Gastrocnemius medialis (tissue), 4 donors: ENCODE results near the gene L3MBTL1. TPM values are rescaled to one million over a fixed set of nuclear protein-coding genes. Genes with fewer than 3 reads are reported as not detected.

Experiments
- ATAC-seq, 2 donors: fragments of 150-250 bp; one replicate each; pipeline ENCODE4 v1.9.1; 2016
- DNase-seq, 2 donors: peaks; one replicate each; pipeline ENCODE4 v3.0.0-alpha.2; 2019
- H3K27ac ChIP-seq, 4 donors: fragments of 200-600 bp; sonication (generic); 1 replicate in 1 of 4; 2 replicates in 3 of 4; pipeline ENCODE4 v1.5.1; 2016 to 2018; ENCODE audit warnings: mild to moderate bottlenecking in 2 of 4, moderate library complexity in 1 of 4
- H3K27me3 ChIP-seq, 3 donors: fragments of 200-600 bp; sonication (generic) in 2 of 3; 1 replicate in 1 of 3; 2 replicates in 2 of 3; pipeline versions ENCODE4 v1.5.1 to v1.6.0; 2016 to 2019; ENCODE audit warnings: mild to moderate bottlenecking in 1 of 3, moderate library complexity in 1 of 3
- H3K36me3 ChIP-seq, 2 donors: fragments of 200-600 bp; sonication (generic) in 1 of 2; one replicate each; pipeline ENCODE4 v1.5.1; 2017 to 2018
- H3K4me1 ChIP-seq, 2 donors: fragments of 200-600 bp; sonication (generic) in 1 of 2; one replicate each; pipeline ENCODE4 v1.5.1; 2016 to 2017; ENCODE audit warnings: mild to moderate bottlenecking in 2 of 2
- H3K4me3 ChIP-seq, 4 donors: fragments of 200-600 bp; sonication (generic) in 3 of 4; 1 replicate in 1 of 4; 2 replicates in 3 of 4; pipeline ENCODE4 v1.5.1; 2016 to 2019; ENCODE audit warnings: mild to moderate bottlenecking in 2 of 4
- H3K9me3 ChIP-seq, 3 donors: fragments of 200-600 bp; sonication (generic) in 2 of 3; 1 replicate in 1 of 3; 2 replicates in 2 of 3; pipeline ENCODE4 v1.5.1; 2016 to 2019
- CTCF ChIP-seq, 5 experiments: fragments of 450-650 bp in 3 of 5; fragments of 200-600 bp in 2 of 5; sonication (generic) in 2 of 5; IDR thresholded peaks in 4 of 5; conservative IDR thresholded peaks in 1 of 5; 1 replicate in 4 of 5; 2 replicates in 1 of 5; pipeline ENCODE4 v1.5.1; 2016 to 2019; ENCODE audit warnings: antibody characterized with exemption in 5 of 5, mild to moderate bottlenecking in 3 of 5, moderate library complexity in 3 of 5
- POLR2A ChIP-seq, 2 donors: fragments of 450-650 bp; IDR thresholded peaks; one replicate each; pipeline ENCODE4 v1.6.1; 2017; ENCODE audit warnings: antibody characterized with exemption in 2 of 2, mild to moderate bottlenecking in 2 of 2, moderate library complexity in 2 of 2
- in situ Hi-C, 4 donors: fragments of 200-750 bp; cut with MboI; loops; one replicate each; pipeline versions ENCODE4 v1.15.0 to v1.8.0; 2017; ENCODE audit warnings: low sequenced_read_pairs in 4 of 4
- intact Hi-C: fragments of 100-400 bp; cut with DNase I; formaldehyde crosslinking; loops from one replicate; pipeline ENCODE4 v1.15.1; 2023; ENCODE audit warnings: low total_unique reads
- total RNA-seq, 4 donors: library from RNA; depleted of rRNA; stranded (reverse); fragments of >200 nt; gene quantifications; one replicate each; pipeline versions ENCODE4 v1.1.0 to v1.2.3, GENCODE V29; 2016

Gene L3MBTL1
- total RNA-seq, 4 donors from 2014 or later: 1.1 to 6.0 (median 3.7) TPM

- intact Hi-C loops: no loop called here
- no peak for ATAC-seq
- in situ Hi-C loops: no loop called here
Measured at GRCh38 chr20:43563429-43563828, 55.9 kb downstream of the L3MBTL1 start.

GRCh38 chr20:43563991-43564390, 56.5 kb downstream of the L3MBTL1 start:
- no peak for ATAC-seq
- H3K27me3 ChIP-seq: no peaks in the 10 kb centered on the region
- H3K9me3 ChIP-seq: no peaks in the 10 kb centered on the region
- TF ChIP-seq CTCF (IDR thresholded peaks at IDR 0.05 in 4 of 5, conservative IDR thresholded peaks at IDR 0.05 in 1 of 5) (no peak), POLR2A (IDR thresholded peaks at IDR 0.05) (no peak)
- DNase-seq: no peak
- no peaks in the 10 kb centered on the region for H3K4me1 ChIP-seq
- H3K36me3 ChIP-seq: no peaks in the 10 kb centered on the region
- intact Hi-C loops (no loop called here), in situ Hi-C loops (no loop called here)
- H3K27ac ChIP-seq: no peak overlapping the region
- no peak overlapping the region for H3K4me3 ChIP-seq

More at GRCh38 chr20:43563429-43563828, 55.9 kb downstream of the L3MBTL1 start:
- DNase-seq: no peak
- Histone ChIP-seq H3K27ac (no peak overlapping the region), H3K4me1 (no peaks in the 10 kb centered on the region), H3K27me3 (no peaks in the 10 kb centered on the region), H3K9me3 (no peaks in the 10 kb centered on the region), H3K36me3 (no peaks in the 10 kb centered on the region), H3K4me3 (no peak overlapping the region)
- no peak for TF ChIP-seq POLR2A (IDR thresholded peaks at IDR 0.05)
- TF ChIP-seq CTCF (IDR thresholded peaks at IDR 0.05 in 4 of 5, conservative IDR thresholded peaks at IDR 0.05 in 1 of 5): no peak

- in situ Hi-C loops (no loop called here), intact Hi-C loops (no loop called here)
- Histone ChIP-seq H3K27ac (no peak overlapping the region), H3K27me3 (no peaks in the 10 kb centered on the region), H3K9me3 (no peaks in the 10 kb centered on the region), H3K4me1 (no peaks in the 10 kb centered on the region), H3K36me3 (no peaks in the 10 kb centered on the region), H3K4me3 (no peak overlapping the region)
- TF ChIP-seq POLR2A (IDR thresholded peaks at IDR 0.05) (no peak), CTCF (IDR thresholded peaks at IDR 0.05 in 4 of 5, conservative IDR thresholded peaks at IDR 0.05 in 1 of 5) (no peak)
- DNase-seq: no peak
- no peak for ATAC-seq
Measured at GRCh38 chr20:43564455-43564854, 57.0 kb downstream of the L3MBTL1 start.

GRCh38 chr20:43564993-43565757, 57.7 kb downstream of the L3MBTL1 start:
- H3K36me3 ChIP-seq: no peaks in the 10 kb centered on the region
- no peak for TF ChIP-seq POLR2A (IDR thresholded peaks at IDR 0.05)
- TF ChIP-seq CTCF (IDR thresholded peaks at IDR 0.05 in 4 of 5, conservative IDR thresholded peaks at IDR 0.05 in 1 of 5): no peak
- intact Hi-C loops (no loop called here), in situ Hi-C loops (no loop called here)
- H3K27ac ChIP-seq: no peak overlapping the region
- no peak overlapping the region for H3K4me3 ChIP-seq
- no peaks in the 10 kb centered on the region for H3K9me3 ChIP-seq
- H3K4me1 ChIP-seq: no peaks in the 10 kb centered on the region
- DNase-seq: no peak
- ATAC-seq: no peak
- H3K27me3 ChIP-seq: no peaks in the 10 kb centered on the region

GRCh38 chr20:43565758-43566104, 58.2 kb downstream of the L3MBTL1 start:
- Histone ChIP-seq H3K4me1 (no peaks in the 10 kb centered on the region), H3K27ac (no peak overlapping the region), H3K27me3 (no peaks in the 10 kb centered on the region), H3K9me3 (no peaks in the 10 kb centered on the region), H3K36me3 (no peaks in the 10 kb centered on the region), H3K4me3 (no peak overlapping the region)
- in situ Hi-C loops: no loop called here
- ATAC-seq (no peak), DNase-seq (no peak)
- no peak for TF ChIP-seq POLR2A (IDR thresholded peaks at IDR 0.05)
- TF ChIP-seq CTCF (IDR thresholded peaks at IDR 0.05 in 4 of 5, conservative IDR thresholded peaks at IDR 0.05 in 1 of 5): no peak
- intact Hi-C loops: no loop called here
